Caki2 (cell line): ENCODE results near the gene PCDHB13. TPM values are rescaled to one million over a fixed set of nuclear protein-coding genes. Genes with fewer than 3 reads are reported as not detected.
"Not testable (repeated sequence)": the region's sequence is repeated elsewhere in the genome, so short reads cannot be mapped to it uniquely, and the experiment has no call there.

Source experiments
- DNase-seq: peaks from one replicate; pipeline ENCODE4 v3.0.0-alpha.2; 2015; ENCODE audit warnings: low read depth
- in situ Hi-C: cut with HindIII; loops from 2 replicates; pipeline ENCODE4 v1.10.0; 2016; ENCODE audit warnings: low sequenced_read_pairs, low pct_unique_long_range_greater_than_20kb, mixed read lengths
- total RNA-seq: library from RNA; depleted of rRNA; stranded (reverse); fragments of >200 nt; shearing (Covaris generic); gene quantifications from 2 replicates; pipeline ENCODE4 v1.2.3, GENCODE V29; 2014; ENCODE audit warnings: low replicate concordance; rRNA removed

Gene PCDHB13
- total RNA-seq, 1 experiment from 2014 or later = 0.44 TPM

GRCh38 chr5:141246971-141247370, 33.3 kb downstream of the PCDHB13 start:
- DNase-seq, in situ Hi-C loops: not testable (repeated sequence)

DNA sequence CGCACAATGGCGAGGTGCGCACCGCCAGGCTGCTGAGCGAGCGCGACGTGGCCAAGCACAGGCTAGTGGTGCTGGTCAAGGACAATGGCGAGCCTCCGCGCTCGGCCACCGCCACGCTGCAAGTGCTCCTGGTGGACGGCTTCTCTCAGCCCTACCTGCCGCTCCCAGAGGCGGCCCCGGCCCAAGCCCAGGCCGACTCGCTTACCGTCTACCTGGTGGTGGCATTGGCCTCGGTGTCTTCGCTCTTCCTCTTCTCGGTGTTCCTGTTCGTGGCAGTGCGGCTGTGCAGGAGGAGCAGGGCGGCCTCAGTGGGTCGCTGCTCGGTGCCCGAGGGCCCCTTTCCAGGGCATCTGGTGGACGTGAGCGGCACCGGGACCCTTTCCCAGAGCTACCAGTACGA, 33.7 kb downstream of the PCDHB13 start:
- in situ Hi-C loops, DNase-seq: not testable (repeated sequence)

DNA sequence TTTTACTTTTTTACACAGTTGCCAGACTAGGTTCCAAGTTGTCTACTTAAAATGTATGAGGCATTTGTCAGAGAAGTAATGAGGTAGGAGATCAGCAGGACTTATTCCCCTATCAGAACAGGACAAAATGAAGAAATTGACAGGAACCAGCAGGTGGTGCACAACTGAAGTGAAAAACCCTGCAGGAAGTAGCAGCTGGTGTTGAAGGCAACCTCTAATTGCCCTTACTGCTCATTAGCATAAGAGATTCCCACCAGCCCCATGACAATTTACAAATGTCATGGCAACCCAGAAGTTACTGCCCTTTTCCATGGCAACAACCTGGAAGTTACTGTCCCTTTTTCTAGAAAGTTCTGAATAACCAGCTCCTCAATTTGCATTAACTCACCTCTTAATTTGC, 36.9 kb downstream of the PCDHB13 start:
- in situ Hi-C loops = no loop called here
- DNase-seq = no peak

DNA sequence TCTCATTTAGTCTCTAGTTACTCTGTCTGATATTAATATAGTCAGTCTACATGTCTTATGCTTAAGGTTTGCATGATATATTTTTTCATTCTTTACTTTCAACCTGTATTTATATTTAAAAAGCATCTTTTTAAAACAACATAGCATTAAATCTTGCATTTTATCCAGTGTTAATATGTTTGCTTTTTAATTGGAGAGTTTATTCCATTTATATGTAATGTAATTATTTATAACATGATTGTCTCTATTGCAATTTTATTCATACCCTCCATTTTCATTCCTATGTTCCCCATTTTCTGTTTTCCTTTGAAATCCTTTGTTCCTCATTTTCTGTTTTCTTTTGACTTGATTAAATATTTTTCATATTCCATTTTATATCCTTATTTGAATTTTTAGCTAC, 44.7 kb downstream of the PCDHB13 start:
- no peak for DNase-seq
- in situ Hi-C loops = no loop called here

- no peak for DNase-seq
- in situ Hi-C loops = no loop called here
These were observed 45.2 kb downstream of the PCDHB13 start for GRCh38 chr5:141258948-141259347.

- in situ Hi-C loops = no loop called here
- peak; percentile 35 for DNase-seq
These were observed 46.9 kb downstream of the PCDHB13 start for GRCh38 chr5:141260458-141261237.

GRCh38 chr5:141261238-141261546, 47.5 kb downstream of the PCDHB13 start:
- in situ Hi-C loops = no loop called here
- no peak for DNase-seq

Other genes with a start within 250 kb of the PCDHB13 start
- 2.8 and 4.6 TPM in 2 replicates for gene PCDHAC2, start 247.4 kb upstream of the PCDHB13 start, total RNA-seq
- gene PCDHB1, start 162.5 kb upstream of the PCDHB13 start, total RNA-seq = not detected in 2 replicates
- not detected in 2 replicates for gene PCDHB2, start 119.3 kb upstream of the PCDHB13 start, total RNA-seq
- not detected in 2 replicates for gene PCDHB3, start 113.4 kb upstream of the PCDHB13 start, total RNA-seq
- gene PCDHB4, start 92.1 kb upstream of the PCDHB13 start, total RNA-seq = not detected in 2 replicates
- 13.9 and 17.1 TPM in 2 replicates for gene PCDHB5, start 78.7 kb upstream of the PCDHB13 start, total RNA-seq
- not detected in 2 replicates for gene PCDHB6, start 63.9 kb upstream of the PCDHB13 start, total RNA-seq
- 0.90 and 1.2 TPM in 2 replicates for gene PCDHB7, start 41.3 kb upstream of the PCDHB13 start, total RNA-seq
- gene PCDHB8, start 36.1 kb upstream of the PCDHB13 start, total RNA-seq = not detected in 2 replicates
- gene PCDHB16, start 31.5 kb upstream of the PCDHB13 start, total RNA-seq = 3.1 and 4.1 TPM in 2 replicates
- 1.1 and 1.6 TPM in 2 replicates for gene PCDHB9, start 26.8 kb upstream of the PCDHB13 start, total RNA-seq
- gene PCDHB10, start 21.6 kb upstream of the PCDHB13 start, total RNA-seq = 0.41 and 1.2 TPM in 2 replicates
- gene PCDHB11, start 14.3 kb upstream of the PCDHB13 start, total RNA-seq = 0.61 TPM in 1 of 2 replicates, not detected in the other
- gene PCDHB12, start 5.2 kb upstream of the PCDHB13 start, total RNA-seq = 0.35 TPM in 1 of 2 replicates, not detected in the other
- 0.29 and 7.7 TPM in 2 replicates for gene PCDHB14, start 9.4 kb downstream of the PCDHB13 start, total RNA-seq
- gene PCDHB15, start 31.5 kb downstream of the PCDHB13 start, total RNA-seq = not detected in 2 replicates
- not detected in 2 replicates for gene SLC25A2, start 90.1 kb downstream of the PCDHB13 start, total RNA-seq
- gene TAF7, start 106.9 kb downstream of the PCDHB13 start, total RNA-seq = 103 and 109 TPM in 2 replicates
- gene PCDHGA1, start 116.6 kb downstream of the PCDHB13 start, total RNA-seq = 0.07 TPM in 1 of 2 replicates, not detected in the other
- not detected in 2 replicates for gene PCDHGA2, start 124.8 kb downstream of the PCDHB13 start, total RNA-seq
- not detected in 2 replicates for gene PCDHGA3, start 129.9 kb downstream of the PCDHB13 start, total RNA-seq
- 0.06 TPM in 1 of 2 replicates, not detected in the other for gene PCDHGB1, start 136.2 kb downstream of the PCDHB13 start, total RNA-seq
- gene PCDHGA4, start 141.1 kb downstream of the PCDHB13 start, total RNA-seq = not detected in 2 replicates
- 0.34 TPM in 1 of 2 replicates, not detected in the other for gene PCDHGB2, start 146.1 kb downstream of the PCDHB13 start, total RNA-seq
- gene PCDHGA5, start 150.2 kb downstream of the PCDHB13 start, total RNA-seq = 0.24 TPM in 1 of 2 replicates, not detected in the other
- gene PCDHGB3, start 156.3 kb downstream of the PCDHB13 start, total RNA-seq = not detected in 2 replicates
- gene PCDHGA6, start 160.0 kb downstream of the PCDHB13 start, total RNA-seq = 1.6 TPM in 1 of 2 replicates, not detected in the other
- gene PCDHGA7, start 168.8 kb downstream of the PCDHB13 start, total RNA-seq = not detected in 2 replicates
- gene PCDHGB4, start 173.8 kb downstream of the PCDHB13 start, total RNA-seq = not detected in 2 replicates
- not detected in 2 replicates for gene PCDHGA8, start 178.7 kb downstream of the PCDHB13 start, total RNA-seq
- gene PCDHGB5, start 184.0 kb downstream of the PCDHB13 start, total RNA-seq = not detected in 2 replicates
- gene PCDHGA9, start 188.9 kb downstream of the PCDHB13 start, total RNA-seq = not detected in 2 replicates
- 0.75 and 1.3 TPM in 2 replicates for gene PCDHGB6, start 194.1 kb downstream of the PCDHB13 start, total RNA-seq
- gene PCDHGA10, start 199.1 kb downstream of the PCDHB13 start, total RNA-seq = 0.14 TPM in 1 of 2 replicates, not detected in the other
- 0.03 and 0.64 TPM in 2 replicates for gene PCDHGB7, start 203.8 kb downstream of the PCDHB13 start, total RNA-seq
- not detected in 2 replicates for gene PCDHGA11, start 207.1 kb downstream of the PCDHB13 start, total RNA-seq
- gene PCDHGA12, start 216.6 kb downstream of the PCDHB13 start, total RNA-seq = not detected in 2 replicates